GM12891 (cell line): ENCODE measurements around the gene METAP1.

Source experiments
- POLR2A ChIP-seq: IDR thresholded peaks from 2 replicates; pipeline ENCODE4 v1.6.1; 2011; ENCODE audit warnings: low read depth, low read length, control low read depth
- POLR2AphosphoS5 ChIP-seq: IDR thresholded peaks from 2 replicates; pipeline ENCODE4 v1.6.1; 2011; ENCODE audit warnings: low read depth, low read length, control low read depth
- TAF1 ChIP-seq: IDR thresholded peaks from 2 replicates; pipeline ENCODE4 v1.6.1; 2011; ENCODE audit warnings: low read depth, low read length, control low read depth

DNA sequence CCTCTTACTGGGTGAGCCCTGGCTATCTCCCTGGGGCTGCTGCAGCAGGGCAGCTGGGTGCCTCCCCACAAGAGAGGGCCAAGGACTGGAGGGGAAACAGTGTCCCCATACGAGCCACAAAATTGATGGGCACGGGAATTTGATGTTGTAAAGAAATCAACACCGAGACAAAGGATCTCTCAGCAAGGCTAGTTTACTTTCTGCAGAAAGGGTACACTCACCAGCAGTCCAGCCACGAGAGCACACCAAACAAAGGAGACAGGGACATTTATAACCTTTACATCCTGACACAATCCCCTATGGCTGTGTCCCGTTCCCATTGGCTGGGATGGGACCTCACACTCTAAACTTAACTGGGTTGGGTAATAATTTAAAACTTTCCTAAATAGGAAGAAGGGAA is 25.9 kb downstream of the METAP1 start:
- TF ChIP-seq TAF1, result no peak
- TF ChIP-seq POLR2A, result no peak
- no peak for TF ChIP-seq POLR2AphosphoS5
